B cell (primary cell): ENCODE measurements around the gene XYLB. TPM values are rescaled to one million over a fixed set of nuclear protein-coding genes. Genes with fewer than 3 reads are reported as not detected.

Experiments used
- ATAC-seq: fragments of 200-7000 bp; cut with Tn5 transposase; one replicate; pipeline ENCODE4 v1.10.0; 2021; ENCODE audit warnings: low read depth, mild to moderate bottlenecking, moderate number of reproducible peaks, moderate library complexity
- CTCF ChIA-PET: fragments of 350-600 bp; sonication (Branson Sonifier 250); formaldehyde crosslinking; loops from one replicate; lab custom pipeline; 2021; ENCODE audit warnings: antibody characterized with exemption, inconsistent platforms; lab: Charles Lee
- POLR2A ChIA-PET: fragments of 350-600 bp; sonication (Branson Sonifier 250); formaldehyde crosslinking; loops from one replicate; lab custom pipeline; 2021; ENCODE audit warnings: antibody characterized with exemption; lab: Charles Lee
- DNase-seq: peaks from one replicate; pipeline ENCODE4 v3.0.0; 2013
- H2AFZ ChIP-seq: 2 replicates; pipeline ENCODE4 v1.6.1; 2012; ENCODE audit warnings: mild to moderate bottlenecking, low read depth, low read length; ENCODE audit not compliant: insufficient read depth, poor library complexity, severe bottlenecking
- H3K27ac ChIP-seq, 2 donors: 1 replicate in 1 of 2; 2 replicates in 1 of 2; pipeline ENCODE4 v1.5.1; 2012 to 2013; ENCODE audit warnings: low read length in 2 of 2, mild to moderate bottlenecking in 2 of 2, moderate library complexity in 1 of 2
- H3K27me3 ChIP-seq, 4 experiments: fragments of 200-600 bp in 1 of 4; sonication (generic) in 1 of 4; replicated peaks in 1 of 4; 1 replicate in 2 of 4; 2 replicates in 2 of 4; pipeline versions ENCODE4 v1.6.1 to v1.7.0; 2013 to 2016; ENCODE audit warnings: low read length in 3 of 4, mild to moderate bottlenecking in 2 of 4, mixed read lengths in 1 of 4, moderate library complexity in 1 of 4; ENCODE audit not compliant: insufficient read depth in 4 of 4, control insufficient read depth in 3 of 4; ENCODE audit errors: control extremely low read depth in 1 of 4
- H3K36me3 ChIP-seq, 2 experiments: replicated peaks in 1 of 2; 1 replicate in 1 of 2; 2 replicates in 1 of 2; pipeline versions ENCODE4 v1.6.1 to v1.7.1; 2013; ENCODE audit warnings: low read length in 1 of 2; ENCODE audit not compliant: insufficient read depth in 2 of 2, control insufficient read depth in 1 of 2; ENCODE audit errors: control extremely low read depth in 1 of 2, extremely low read depth in 1 of 2
- H3K4me1 ChIP-seq, 2 donors: fragments of 200-600 bp in 1 of 2; sonication (generic) in 1 of 2; 1 replicate in 1 of 2; 2 replicates in 1 of 2; pipeline versions ENCODE4 v1.5.1 to v1.6.1; 2013 to 2017; ENCODE audit warnings: low read length in 2 of 2; ENCODE audit not compliant: control insufficient read depth in 2 of 2, insufficient read depth in 2 of 2
- H3K4me2 ChIP-seq: replicated peaks from 2 replicates; pipeline ENCODE3; 2012; ENCODE audit warnings: mild to moderate bottlenecking, low read depth, low read length; ENCODE audit not compliant: poor library complexity, severe bottlenecking
- H3K4me3 ChIP-seq, 5 experiments: fragments of 200-600 bp in 1 of 5; sonication (generic) in 1 of 5; 1 replicate in 3 of 5; 2 replicates in 2 of 5; pipeline versions ENCODE4 v1.5.1 to v1.7.0; 2011 to 2016; ENCODE audit warnings: low read length in 4 of 5, mild to moderate bottlenecking in 4 of 5, low read depth in 2 of 5, control low read depth in 1 of 5, moderate library complexity in 1 of 5; ENCODE audit not compliant: insufficient read depth in 1 of 5; ENCODE audit errors: control extremely low read depth in 1 of 5, extremely low read depth in 1 of 5
- H3K79me2 ChIP-seq: fragments of 200-600 bp; sonication (generic); one replicate; pipeline ENCODE4 v1.6.0; 2016; ENCODE audit warnings: low read length; ENCODE audit not compliant: control insufficient read depth, insufficient read depth
- H3K9ac ChIP-seq: fragments of 200-600 bp; sonication (generic); 2 replicates; pipeline ENCODE4 v1.6.1; 2017; ENCODE audit warnings: mild to moderate bottlenecking, low read length, moderate library complexity
- H3K9me3 ChIP-seq, 3 donors: one replicate each; pipeline versions ENCODE4 v1.6.1 to v1.7.1; 2013; ENCODE audit warnings: low read length in 2 of 3; ENCODE audit not compliant: control insufficient read depth in 2 of 3, insufficient read depth in 1 of 3; ENCODE audit errors: control extremely low read depth in 1 of 3
- H4K20me1 ChIP-seq: 2 replicates; pipeline ENCODE4 v1.6.0; 2012; ENCODE audit warnings: mild to moderate bottlenecking, low read length; ENCODE audit not compliant: insufficient read depth, control insufficient read depth, poor library complexity, severe bottlenecking
- H3K27ac Mint-ChIP-seq: one replicate; pipeline ENCODE4 v1.8.0; 2021; ENCODE audit warnings: mixed read lengths
- H3K27me3 Mint-ChIP-seq: one replicate; pipeline ENCODE4 v1.8.0; 2021; ENCODE audit warnings: mixed read lengths
- H3K4me1 Mint-ChIP-seq: one replicate; pipeline ENCODE4 v1.8.0; 2021; ENCODE audit warnings: mixed read lengths
- H3K4me3 Mint-ChIP-seq: one replicate; pipeline ENCODE4 v1.8.0; 2021; ENCODE audit warnings: mixed read lengths
- H3K9me3 Mint-ChIP-seq: one replicate; pipeline ENCODE4 v1.8.0; 2022; ENCODE audit warnings: mixed read lengths; ENCODE audit not compliant: insufficient read depth
- EZH2 ChIP-seq: IDR thresholded peaks from 2 replicates; pipeline ENCODE4 v1.6.1; 2012; ENCODE audit warnings: borderline replicate concordance, low read depth, mild to moderate bottlenecking, moderate library complexity, low read length; ENCODE audit not compliant: insufficient read depth, poor library complexity, severe bottlenecking
- WGBS: methylation state at CpG from one replicate; pipeline ENCODE4 v1.1.5; 2013; ENCODE audit warnings: missing lambda C conversion rate; ENCODE audit not compliant: insufficient coverage; 5-methylcytosine and 5-hydroxymethylcytosine counted together
- intact Hi-C: fragments of 100-400 bp; cut with micrococcal nuclease; formaldehyde crosslinking; loops from one replicate; pipeline ENCODE4 v1.10.0; 2022
- polyA plus RNA-seq: library from polyadenylated mRNA; depleted of rRNA; stranded (reverse); fragments of >200 nt; gene quantifications from 2 replicates; pipeline ENCODE4 v1.2.3, GENCODE V29; 2012
- total RNA-seq, 2 donors: library from RNA; stranded (reverse); fragments of 120-200 nt in 1 of 2; gene quantifications; 1 replicate in 1 of 2; 2 replicates in 1 of 2; pipeline versions ENCODE4 v1.2.3 to v1.2.4, GENCODE V29; 2013 to 2022
- TF ChIP-seq, protein P1 (sequence below): fragments of 200-600 bp; IDR thresholded peaks from one replicate; pipeline ENCODE4 v1.8.0; 2022; ENCODE audit warnings: antibody characterized with exemption, mild to moderate bottlenecking

The XYLB gene
- total and polyA plus RNA-seq, 2 donors (not counting 1 experiment from before 2014, with no cell fraction given): 0.19 to 0.71 TPM

DNA sequence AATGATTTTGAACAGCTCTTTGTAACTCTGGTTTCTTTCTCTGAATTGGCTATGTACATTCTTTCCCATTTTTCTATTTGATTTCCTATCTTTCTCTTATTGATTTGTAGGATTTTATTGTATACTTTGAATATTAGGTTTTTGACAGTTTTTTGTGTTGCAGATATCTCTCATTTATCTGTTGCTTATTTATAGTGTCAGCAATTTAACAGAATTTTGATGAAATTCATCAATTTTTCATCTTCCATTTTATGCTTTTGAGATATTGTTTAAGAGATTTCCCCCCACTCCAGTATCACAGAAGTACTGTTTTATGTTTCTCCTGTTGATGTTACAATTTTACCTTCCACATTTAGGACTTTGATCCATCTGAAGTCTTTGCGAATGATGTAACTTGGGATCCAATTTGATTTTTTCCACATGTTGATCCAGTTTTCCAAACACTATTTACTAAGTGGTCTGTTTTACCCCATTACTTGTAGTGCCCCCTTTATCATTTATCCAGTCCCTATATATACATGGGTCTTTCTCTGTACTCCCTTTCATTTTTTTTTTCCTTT, 46.1 kb downstream of the XYLB start:
- no peak overlapping the region for H3K4me3 Mint-ChIP-seq
- Histone ChIP-seq H3K27me3 (no peaks in the 10 kb centered on the region), H3K4me3 (no peak overlapping the region), H3K36me3 (no peaks in the 10 kb centered on the region), H2AFZ (no peak overlapping the region), H3K27ac (no peak overlapping the region), H3K9ac (no peak overlapping the region), H4K20me1 (no peaks in the 10 kb centered on the region), H3K79me2 (no peaks in the 10 kb centered on the region), H3K4me2 (no peak overlapping the region), H3K4me1 (no peaks in the 10 kb centered on the region), H3K9me3 (no peaks in the 10 kb centered on the region)
- POLR2A ChIA-PET: no interaction called here
- no peaks in the 10 kb centered on the region for H3K9me3 Mint-ChIP-seq
- intact Hi-C loops: no loop called here
- no peak for DNase-seq
- TF ChIP-seq EZH2: no peak
- TF ChIP-seq, protein P1, sequence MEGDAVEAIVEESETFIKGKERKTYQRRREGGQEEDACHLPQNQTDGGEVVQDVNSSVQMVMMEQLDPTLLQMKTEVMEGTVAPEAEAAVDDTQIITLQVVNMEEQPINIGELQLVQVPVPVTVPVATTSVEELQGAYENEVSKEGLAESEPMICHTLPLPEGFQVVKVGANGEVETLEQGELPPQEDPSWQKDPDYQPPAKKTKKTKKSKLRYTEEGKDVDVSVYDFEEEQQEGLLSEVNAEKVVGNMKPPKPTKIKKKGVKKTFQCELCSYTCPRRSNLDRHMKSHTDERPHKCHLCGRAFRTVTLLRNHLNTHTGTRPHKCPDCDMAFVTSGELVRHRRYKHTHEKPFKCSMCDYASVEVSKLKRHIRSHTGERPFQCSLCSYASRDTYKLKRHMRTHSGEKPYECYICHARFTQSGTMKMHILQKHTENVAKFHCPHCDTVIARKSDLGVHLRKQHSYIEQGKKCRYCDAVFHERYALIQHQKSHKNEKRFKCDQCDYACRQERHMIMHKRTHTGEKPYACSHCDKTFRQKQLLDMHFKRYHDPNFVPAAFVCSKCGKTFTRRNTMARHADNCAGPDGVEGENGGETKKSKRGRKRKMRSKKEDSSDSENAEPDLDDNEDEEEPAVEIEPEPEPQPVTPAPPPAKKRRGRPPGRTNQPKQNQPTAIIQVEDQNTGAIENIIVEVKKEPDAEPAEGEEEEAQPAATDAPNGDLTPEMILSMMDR: no peak
- H3K27ac Mint-ChIP-seq: no peak overlapping the region
- H3K4me1 Mint-ChIP-seq: no peaks in the 10 kb centered on the region
- no CpG with 5 or more reads among the region's 1 CpG for WGBS
- no peak for ATAC-seq
- CTCF ChIA-PET: no interaction called here
- no peaks in the 10 kb centered on the region for H3K27me3 Mint-ChIP-seq

DNA sequence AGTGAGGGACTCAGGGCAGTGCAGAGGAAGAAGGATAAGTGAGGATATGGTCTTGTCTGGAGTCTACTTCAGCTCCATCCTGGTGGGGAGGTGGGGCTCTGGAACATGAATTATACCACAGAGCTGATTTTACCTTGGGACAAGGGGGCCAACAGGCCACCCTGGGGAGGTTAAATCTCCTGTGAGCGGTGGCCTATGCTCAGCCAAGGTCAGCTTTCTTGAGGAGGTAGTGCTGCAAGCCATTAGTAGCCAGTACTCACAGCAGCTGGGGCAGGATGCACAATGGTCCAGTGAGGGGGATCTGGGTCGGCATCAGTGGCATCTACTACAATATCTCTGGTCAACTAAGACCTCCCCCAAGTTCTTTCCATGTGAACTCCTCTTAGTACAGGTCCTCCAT, 49.7 kb downstream of the XYLB start:
- ChIA-PET CTCF (no interaction called here), POLR2A (no interaction called here)
- intact Hi-C loops: no loop called here
- H3K9me3 ChIP-seq: no peaks in the 10 kb centered on the region
- ATAC-seq (no peak), DNase-seq (no peak)
- H2AFZ ChIP-seq: no peak overlapping the region
- H3K27me3 ChIP-seq: no peaks in the 10 kb centered on the region
- Mint-ChIP-seq H3K4me3 (no peak overlapping the region), H3K9me3 (no peaks in the 10 kb centered on the region), H3K27ac (no peak overlapping the region), H3K27me3 (no peaks in the 10 kb centered on the region), H3K4me1 (no peaks in the 10 kb centered on the region)
- H3K27ac ChIP-seq: no peak overlapping the region
- no peaks in the 10 kb centered on the region for H3K79me2 ChIP-seq
- H3K9ac ChIP-seq: no peak overlapping the region
- H3K36me3 ChIP-seq: no peaks in the 10 kb centered on the region
- H3K4me1 ChIP-seq: no peaks in the 10 kb centered on the region
- H3K4me3 ChIP-seq: no peak overlapping the region
- H4K20me1 ChIP-seq: no peaks in the 10 kb centered on the region
- H3K4me2 ChIP-seq: no peak overlapping the region
- TF ChIP-seq, protein P1: no peak
- TF ChIP-seq EZH2: no peak
- 100% methylated on average over 1 of the region's 2 CpGs for WGBS
